ENCODE measurements around the gene RUNX1. TPM values are rescaled to one million over a fixed set of nuclear protein-coding genes. Genes with fewer than 3 reads are reported as not detected.

Gene RUNX1
- total and polyA plus RNA-seq, 2 donors (not counting 3 experiments of a cell fraction or from before 2014, with no cell fraction given), result 4.6 to 17.9 TPM

GRCh38 chr21:35037384-35037765 is 11.7 kb downstream of the RUNX1 start:
- no peaks in the 10 kb centered on the region for H4K20me1 ChIP-seq (replicated peaks; ENCODE audit: control insufficient read depth, extremely low read depth, insufficient read depth, low read length)
- intact Hi-C loops (cut with micrococcal nuclease), result no loop called here
- no TSS peak for BruUV-seq (replicated peaks)
- CTCF ChIA-PET, result no interaction called here
- dilution Hi-C loops (cut with MboI; ENCODE audit: extremely low pct_ligation_motif_present, low sequenced_read_pairs), result no loop called here
- no peaks in the 10 kb centered on the region for H3K79me2 ChIP-seq (ENCODE audit: control insufficient read depth, insufficient read depth, low read length)
- H3K9ac ChIP-seq (replicated peaks; ENCODE audit: extremely low read depth, insufficient read depth, low read length), result no peak overlapping the region
- H3K9me1 ChIP-seq (replicated peaks; ENCODE audit: control insufficient read depth, extremely low read depth, insufficient read depth, low read length), result no peaks in the 10 kb centered on the region
- TF ChIP-seq EZH2 (IDR thresholded peaks at IDR 0.05; ENCODE audit: borderline replicate concordance, low read depth, low read length, severe bottlenecking), result no peak
- no peak for TF ChIP-seq POLR2AphosphoS5 (IDR thresholded peaks at IDR 0.05; ENCODE audit: insufficient read depth, low read depth, low read length)
- TF ChIP-seq GATA2 (IDR thresholded peaks at IDR 0.05; ENCODE audit: insufficient read depth, insufficient read length, low read depth, low read length), result no peak
- TF ChIP-seq FOS (IDR thresholded peaks at IDR 0.05; ENCODE audit: borderline replicate concordance, insufficient read depth, low read length), result no peak
- no peak for TF ChIP-seq MAX (IDR thresholded peaks at IDR 0.05; ENCODE audit: insufficient read depth, insufficient read length)
- TF ChIP-seq JUN (IDR thresholded peaks at IDR 0.05; ENCODE audit: borderline replicate concordance, insufficient read depth, insufficient read length, low read depth), result no peak
- TF ChIP-seq MYC (IDR thresholded peaks at IDR 0.05; ENCODE audit: low read depth, low read length), result no peak
- no peak for TF ChIP-seq POLR2A (IDR thresholded peaks at IDR 0.05; ENCODE audit: low read depth, low read length)
- TF ChIP-seq CTCF (IDR thresholded peaks at IDR 0.05; ENCODE audit: extremely low read depth in 1 of 2, insufficient read depth in 1 of 2, low read depth in 1 of 2, low read length in 2 of 2), result no peak
- no peak overlapping the region for H3K4me3 ChIP-seq (replicated peaks in 1 of 3; ENCODE audit: insufficient read depth in 1 of 3, low read depth in 1 of 3, low read length in 3 of 3)
- DNase-seq (ENCODE audit: low read depth, low spot score) (no peak), FAIRE-seq (no peak)
- POLR2A ChIA-PET, result no interaction called here
- no peaks in the 10 kb centered on the region for H3K4me1 ChIP-seq (ENCODE audit: control insufficient read depth, extremely low read depth, insufficient read depth, low read length)
- H3K36me3 ChIP-seq (ENCODE audit: control insufficient read depth in 2 of 2, extremely low read depth in 1 of 2, insufficient read depth in 2 of 2, low read length in 2 of 2), result no peaks in the 10 kb centered on the region
- no peak overlapping the region for H2AFZ ChIP-seq (ENCODE audit: low read depth, low read length)
- no peaks in the 10 kb centered on the region for H3K9me3 ChIP-seq (replicated peaks; ENCODE audit: control insufficient read depth, insufficient read depth, low read length)
- peaks cover 71% of the 10 kb centered on the region in 2 experiments for H3K27me3 ChIP-seq (ENCODE audit: control insufficient read depth in 2 of 2, insufficient read depth in 2 of 2, low read length in 2 of 2)
- H3K27ac ChIP-seq (ENCODE audit: insufficient read depth, low read depth, low read length), result no peak overlapping the region
- no peak overlapping the region for H3K4me2 ChIP-seq (ENCODE audit: insufficient read depth, low read length)

All from endothelial cell of umbilical vein (primary cell).